NCI-H1436 treated with DMSO at 0.1 percent for 48 hours (cell line): ENCODE data around the gene TUBA3D.
A peak's percentile ranks its signal among the peaks of the same experiment; 100 is the strongest.
"Not testable (repeated sequence)": the region's sequence is repeated elsewhere in the genome, so short reads cannot be mapped to it uniquely, and the experiment has no call there.

Source experiments
- DNase-seq: peaks from one replicate; lab custom pipeline; 2025; lab: John Stamatoyannopoulos, UW

The TUBA3D gene

GRCh38 chr2:131483981-131484820 lies 8.3 kb downstream of the TUBA3D start:
- DNase-seq: not testable (repeated sequence)

- DNase-seq: not testable (repeated sequence)
These were observed 9.1 kb downstream of the TUBA3D start for GRCh38 chr2:131484906-131485460.

GRCh38 chr2:131486201-131486902 lies 10.4 kb downstream of the TUBA3D start:
- DNase-seq: not testable (repeated sequence)

- DNase-seq: no peak
These were observed 12.6 kb downstream of the TUBA3D start for GRCh38 chr2:131488306-131489205.

GRCh38 chr2:131490616-131491468 lies 14.9 kb downstream of the TUBA3D start:
- not testable (repeated sequence) for DNase-seq

GRCh38 chr2:131491469-131491836 lies 15.5 kb downstream of the TUBA3D start:
- DNase-seq: not testable (repeated sequence)

- not testable (repeated sequence) for DNase-seq
These were observed 16.1 kb downstream of the TUBA3D start, which contains the start of gene MZT2A for GRCh38 chr2:131492015-131492417. TSS of gene MZT2A (minus strand) at chr2:131492397. CDS start at chr2:131492376, 21 bp downstream.

- DNase-seq: peak; percentile 89
These were observed 16.7 kb downstream of the TUBA3D start for GRCh38 chr2:131492418-131493198.

- DNase-seq: no peak
These were observed 17.5 kb downstream of the TUBA3D start for GRCh38 chr2:131493199-131493968.

GRCh38 chr2:131495506-131495905 lies 19.6 kb downstream of the TUBA3D start:
- DNase-seq: not testable (repeated sequence)

GRCh38 chr2:131498321-131498973 lies 22.5 kb downstream of the TUBA3D start:
- not testable (repeated sequence) for DNase-seq

- DNase-seq: not testable (repeated sequence)
These were observed 27.7 kb downstream of the TUBA3D start for GRCh38 chr2:131503587-131503986.

GRCh38 chr2:131504082-131504750 lies 28.3 kb downstream of the TUBA3D start:
- not testable (repeated sequence) for DNase-seq

- no peak for DNase-seq
These were observed 33.7 kb downstream of the TUBA3D start for GRCh38 chr2:131509615-131510014.

GRCh38 chr2:131511291-131511968 lies 35.5 kb downstream of the TUBA3D start:
- not testable (repeated sequence) for DNase-seq

GRCh38 chr2:131511969-131512870 lies 36.3 kb downstream of the TUBA3D start:
- not testable (repeated sequence) for DNase-seq
